NCI-H526 treated with DMSO at 0.1 percent for 48 hours (cell line): Measurements from ENCODE around the gene TMEM156.

Source experiments
- DNase-seq: peaks from one replicate; lab custom pipeline; 2025; lab: John Stamatoyannopoulos, UW

TMEM156 gene

GRCh38 chr4:39032218-39033085 lies at the start of gene TMEM156:
Gene TMEM156, minus strand, starts transcription at chr4:39032409. Its CDS starts 96 bp downstream, at chr4:39032313.
- no peak for DNase-seq

GRCh38 chr4:39078829-39079228 lies 46.6 kb upstream of the TMEM156 start:
- DNase-seq = no peak

GRCh38 chr4:39068907-39069306 lies 36.7 kb upstream of the TMEM156 start:
- no peak for DNase-seq

GRCh38 chr4:39067451-39067850 lies 35.2 kb upstream of the TMEM156 start:
- DNase-seq = no peak

GRCh38 chr4:39067031-39067430 lies 34.8 kb upstream of the TMEM156 start:
- no peak for DNase-seq

- no peak for DNase-seq
These were observed 34.2 kb upstream of the TMEM156 start for GRCh38 chr4:39066371-39066770.

GRCh38 chr4:39063430-39063829 lies 31.2 kb upstream of the TMEM156 start:
- DNase-seq = no peak

- DNase-seq = no peak
These were observed 30.5 kb upstream of the TMEM156 start for GRCh38 chr4:39062770-39063097.

- DNase-seq = no peak
These were observed 30.0 kb upstream of the TMEM156 start, which contains the start of gene KLHL5 for GRCh38 chr4:39062094-39062769. Gene KLHL5, plus strand, starts transcription at chr4:39062232. Its CDS starts 421 bp downstream, at chr4:39062653.

GRCh38 chr4:39061457-39061856 lies 29.2 kb upstream of the TMEM156 start:
- DNase-seq = no peak

GRCh38 chr4:39056023-39056422 lies 23.8 kb upstream of the TMEM156 start:
- no peak for DNase-seq

- DNase-seq = no peak
These were observed 22.3 kb upstream of the TMEM156 start for GRCh38 chr4:39054497-39054896.

GRCh38 chr4:39053983-39054382 lies 21.8 kb upstream of the TMEM156 start:
- DNase-seq = no peak

- no peak for DNase-seq
These were observed 19.3 kb upstream of the TMEM156 start for GRCh38 chr4:39051492-39051891.

- DNase-seq = no peak
These were observed 18.4 kb upstream of the TMEM156 start for GRCh38 chr4:39050590-39050989.

- no peak for DNase-seq
These were observed 16.1 kb upstream of the TMEM156 start for GRCh38 chr4:39048311-39048710.

GRCh38 chr4:39047681-39048080 lies 15.5 kb upstream of the TMEM156 start:
- DNase-seq = no peak

- no peak for DNase-seq
These were observed 14.0 kb upstream of the TMEM156 start for GRCh38 chr4:39046249-39046648.

GRCh38 chr4:39045827-39046221 lies 13.6 kb upstream of the TMEM156 start:
- no peak for DNase-seq

GRCh38 chr4:39044956-39045826 lies 13.0 kb upstream of the TMEM156 start:
- DNase-seq = no peak

- DNase-seq = peak; percentile 11
These were observed 12.3 kb upstream of the TMEM156 start for GRCh38 chr4:39044364-39044955.

- DNase-seq = no peak
These were observed 11.7 kb upstream of the TMEM156 start for GRCh38 chr4:39043861-39044363.
